ENCODE data around the gene C1QA.
A peak's percentile ranks its signal among the peaks of the same experiment; 100 is the strongest.
"Not testable (repeated sequence)": the region's sequence is repeated elsewhere in the genome, so short reads cannot be mapped to it uniquely, and the experiment has no call there.

Gene C1QA

GRCh38 chr1:22639286-22639685 is 2.9 kb downstream of the C1QA start:
- no peak for DNase-seq (ENCODE audit: low read depth in 2 of 2, low spot score in 1 of 2)

- no peak for DNase-seq (ENCODE audit: low read depth in 2 of 2, low spot score in 1 of 2)
Observed at GRCh38 chr1:22641247-22641646, 4.8 kb downstream of the C1QA start.

- peak; percentile 23 to 47 for DNase-seq (ENCODE audit: low read depth in 2 of 2, low spot score in 1 of 2)
Observed at GRCh38 chr1:22641906-22642636, 5.6 kb downstream of the C1QA start.

- no peak for DNase-seq (ENCODE audit: low read depth in 2 of 2, low spot score in 1 of 2)
Observed at GRCh38 chr1:22643381-22643780, 7.0 kb downstream of the C1QA start, which contains the start of gene C1QC. Gene C1QC, plus strand, starts transcription at chr1:22643633. Its CDS starts 391 bp downstream, at chr1:22644024.

GRCh38 chr1:22643928-22644327 is 7.5 kb downstream of the C1QA start:
- no peak for DNase-seq (ENCODE audit: low read depth in 2 of 2, low spot score in 1 of 2)

- DNase-seq (ENCODE audit: low read depth in 2 of 2, low spot score in 1 of 2), result no peak
Observed at GRCh38 chr1:22645931-22646330, 9.5 kb downstream of the C1QA start.

GRCh38 chr1:22646384-22646783 is 10.0 kb downstream of the C1QA start:
- no peak for DNase-seq (ENCODE audit: low read depth in 2 of 2, low spot score in 1 of 2)

GRCh38 chr1:22650089-22650693 is 13.8 kb downstream of the C1QA start:
- no peak for DNase-seq (ENCODE audit: low read depth in 2 of 2, low spot score in 1 of 2)

- no peak for DNase-seq (ENCODE audit: low read depth in 2 of 2, low spot score in 1 of 2)
Observed at GRCh38 chr1:22651941-22652856, 15.8 kb downstream of the C1QA start.

- DNase-seq (ENCODE audit: low read depth in 2 of 2, low spot score in 1 of 2), result no peak
Observed at GRCh38 chr1:22652881-22653316, 16.5 kb downstream of the C1QA start, which contains the start of gene C1QB. Gene C1QB, plus strand, starts transcription at chr1:22653236. Its CDS starts 6,227 bp downstream, at chr1:22659463.

GRCh38 chr1:22654692-22655091 is 18.3 kb downstream of the C1QA start:
- DNase-seq (ENCODE audit: low read depth in 2 of 2, low spot score in 1 of 2), result no peak

- no peak for DNase-seq (ENCODE audit: low read depth in 2 of 2, low spot score in 1 of 2)
Observed at GRCh38 chr1:22658385-22659163, 22.1 kb downstream of the C1QA start.

GRCh38 chr1:22660716-22661241 is 24.4 kb downstream of the C1QA start:
- DNase-seq (ENCODE audit: low read depth in 2 of 2, low spot score in 1 of 2), result no peak

GRCh38 chr1:22661880-22662279 is 25.5 kb downstream of the C1QA start:
- DNase-seq (ENCODE audit: low read depth in 2 of 2, low spot score in 1 of 2), result no peak

GRCh38 chr1:22662318-22662717 is 25.9 kb downstream of the C1QA start:
- no peak for DNase-seq (ENCODE audit: low read depth in 2 of 2, low spot score in 1 of 2)

- no peak for DNase-seq (ENCODE audit: low read depth in 2 of 2, low spot score in 1 of 2)
Observed at GRCh38 chr1:22662986-22663408, 26.6 kb downstream of the C1QA start.

GRCh38 chr1:22665752-22666151 is 29.3 kb downstream of the C1QA start:
- DNase-seq (ENCODE audit: low read depth in 2 of 2, low spot score in 1 of 2), result no peak

- no peak for DNase-seq (ENCODE audit: low read depth in 2 of 2, low spot score in 1 of 2)
Observed at GRCh38 chr1:22666412-22666811, 30.0 kb downstream of the C1QA start.

GRCh38 chr1:22668840-22669239 is 32.4 kb downstream of the C1QA start:
- DNase-seq (ENCODE audit: low read depth in 2 of 2, low spot score in 1 of 2), result not testable (repeated sequence)

- no peak for DNase-seq (ENCODE audit: low read depth in 2 of 2, low spot score in 1 of 2)
Observed at GRCh38 chr1:22670352-22670975, 34.0 kb downstream of the C1QA start.

All from stimulated activated CD8-positive, alpha-beta memory T cell treated with anti-CD3 and anti-CD28 coated beads, Interleukin-4, amount 100 ng/mL, for 1 hour (primary cell).